GM19467 (cell line): Measurements from ENCODE around the gene FLG.
"Not testable (repeated sequence)": the region's sequence is repeated elsewhere in the genome, so short reads cannot be mapped to it uniquely, and the experiment has no call there.

Source experiments
- ATAC-seq: cut with Tn5 transposase; IDR thresholded peaks from one replicate; pipeline ENCODE4 v1.9.1; 2021; ENCODE audit warnings: mild to moderate bottlenecking, moderate library complexity; ENCODE audit not compliant: unreplicated experiment

The FLG gene

DNA sequence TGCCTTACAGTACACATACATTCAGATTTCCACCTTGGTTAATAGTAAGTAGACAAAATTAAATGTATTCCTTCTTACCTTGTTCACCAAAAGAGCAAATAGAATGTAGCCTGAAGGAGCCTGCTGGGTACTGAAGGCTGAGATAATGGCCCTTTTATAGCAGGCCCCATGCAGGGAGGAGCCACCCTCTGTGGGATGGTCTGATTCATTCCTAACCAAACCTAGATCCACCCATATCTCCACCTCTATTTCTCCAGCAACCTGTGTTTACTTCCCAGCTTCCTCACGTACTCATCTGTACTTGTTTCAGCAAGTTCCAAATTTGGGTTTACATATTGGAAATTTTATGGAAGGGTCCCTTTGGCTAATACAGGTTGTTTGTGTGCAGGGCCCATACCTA, at the start of gene FLG:
FLG (minus strand) TSS at position 129 of the 400 bp plus-strand sequence. CDS start 9,783 bp downstream, outside the sequence.
- ATAC-seq: no peak

- ATAC-seq: no peak
Measured at GRCh38 chr1:152374451-152374850, 49.4 kb upstream of the FLG start.

GRCh38 chr1:152372672-152373071, 47.6 kb upstream of the FLG start:
- no peak for ATAC-seq

- no peak for ATAC-seq
Measured at GRCh38 chr1:152367436-152367835, 42.4 kb upstream of the FLG start.

DNA sequence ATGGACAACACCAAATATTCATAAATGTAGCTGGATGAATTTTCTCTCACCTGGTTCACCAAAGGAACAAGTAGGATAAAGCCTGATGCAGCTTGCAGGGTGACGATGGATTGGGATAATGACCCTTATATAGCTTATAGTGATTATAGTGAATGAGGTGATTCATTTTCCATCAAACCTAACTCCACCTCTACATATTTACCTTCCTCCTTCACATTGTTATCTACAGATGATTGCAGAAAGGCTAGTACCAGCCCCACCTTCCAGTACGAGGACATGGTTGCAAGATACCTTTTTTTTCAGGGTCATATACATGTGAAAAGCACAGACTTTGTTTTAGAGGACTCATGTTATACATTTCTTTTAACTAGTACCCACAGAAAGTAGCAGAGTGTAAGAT, 34.9 kb upstream of the FLG start, which contains the start of gene FLG2:
FLG2 (minus strand) TSS at position 101 of the 400 bp plus-strand sequence. CDS start 1,122 bp downstream, outside the sequence.
- no peak for ATAC-seq

- ATAC-seq: no peak
Measured at GRCh38 chr1:152356736-152357135, 31.7 kb upstream of the FLG start.

GRCh38 chr1:152349611-152350010, 24.6 kb upstream of the FLG start:
- no peak for ATAC-seq

DNA sequence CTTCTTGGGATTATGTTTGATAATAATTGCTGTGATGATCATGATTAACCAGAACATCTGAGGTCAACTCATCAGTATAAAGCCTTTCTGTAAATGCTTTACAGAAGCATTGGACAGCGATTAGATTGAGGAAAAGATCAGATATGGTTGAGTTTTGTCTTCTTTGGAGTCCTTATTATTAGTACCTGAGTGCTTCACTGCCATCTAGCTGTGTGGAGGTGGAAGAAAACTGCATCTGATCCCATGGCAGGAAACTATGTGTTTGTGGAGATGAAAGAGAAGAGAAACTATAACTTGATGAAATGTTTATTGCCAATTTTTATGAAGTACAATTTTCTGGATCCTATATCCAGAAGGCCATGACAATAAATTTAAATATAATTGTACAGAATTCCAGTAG, 23.4 kb upstream of the FLG start:
- no peak for ATAC-seq

- ATAC-seq: no peak
Measured at GRCh38 chr1:152347116-152347728, 22.2 kb upstream of the FLG start.

DNA sequence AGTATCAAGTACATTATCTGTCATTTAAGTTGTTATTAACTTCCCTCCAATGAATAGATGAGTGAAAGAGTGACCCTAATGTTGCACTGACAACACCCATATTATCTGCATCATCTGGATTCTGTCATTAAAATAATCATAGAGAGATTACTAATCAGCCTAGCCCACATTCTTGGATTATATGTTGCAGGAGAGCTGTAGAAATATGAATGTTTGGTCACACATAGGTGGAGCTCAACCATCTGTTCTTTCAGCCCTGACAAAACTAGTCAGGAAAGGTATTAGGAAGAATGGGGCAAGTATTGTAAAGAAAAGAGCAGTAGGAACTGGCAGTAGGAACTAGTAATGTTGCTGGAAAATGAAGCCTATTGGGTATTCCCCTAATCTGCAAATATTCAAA, 19.4 kb upstream of the FLG start:
- no peak for ATAC-seq

DNA sequence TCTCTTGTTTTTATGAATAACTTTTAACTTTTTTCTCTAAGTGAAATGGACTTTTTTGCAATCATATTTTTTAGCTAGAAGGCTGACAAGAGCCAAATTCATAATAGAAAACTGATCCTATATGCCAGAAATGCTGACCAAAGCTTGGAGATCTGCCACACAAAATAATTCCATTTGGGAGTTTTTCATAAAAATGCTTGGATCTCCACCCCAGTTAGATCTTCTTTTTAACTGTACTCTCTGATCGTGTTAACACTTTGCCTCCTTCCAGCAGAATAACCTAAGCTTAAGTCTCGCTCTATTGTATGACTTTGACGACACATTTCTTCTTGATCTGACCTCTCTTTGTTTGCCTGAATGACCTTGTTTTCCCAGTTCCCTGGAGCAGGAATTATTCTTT, 18.0 kb upstream of the FLG start:
- no peak for ATAC-seq

- ATAC-seq: no peak
Measured at GRCh38 chr1:152335399-152335798, 10.4 kb upstream of the FLG start.

DNA sequence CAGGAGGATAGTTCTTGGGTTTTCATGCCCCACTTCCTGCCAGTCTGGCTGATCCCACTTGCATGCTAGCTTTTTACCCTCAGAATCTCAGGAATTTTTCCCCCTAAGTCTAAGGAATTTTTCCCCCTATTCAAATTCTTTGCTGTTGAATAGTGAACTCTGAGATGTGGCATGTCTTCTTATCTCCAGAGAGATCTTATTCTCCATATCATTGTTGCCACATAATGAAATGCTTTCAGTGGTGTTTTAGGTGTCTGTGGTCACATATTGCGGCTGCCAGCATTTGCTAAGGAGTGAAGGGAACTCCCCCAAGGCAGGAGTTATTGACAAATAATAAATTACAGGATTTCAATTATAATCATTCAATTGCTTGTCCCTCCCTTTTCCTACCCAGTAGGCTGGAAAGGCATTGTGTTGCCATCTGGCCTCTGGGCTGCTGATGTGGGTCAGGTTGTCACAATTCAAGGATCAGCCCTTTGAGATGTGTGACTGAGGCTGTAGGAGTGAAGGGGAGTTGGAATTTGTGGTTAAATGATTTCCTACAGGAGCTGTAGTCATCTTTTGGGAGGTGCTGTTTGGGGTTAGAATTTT, 3.9 kb upstream of the FLG start:
- no peak for ATAC-seq

DNA sequence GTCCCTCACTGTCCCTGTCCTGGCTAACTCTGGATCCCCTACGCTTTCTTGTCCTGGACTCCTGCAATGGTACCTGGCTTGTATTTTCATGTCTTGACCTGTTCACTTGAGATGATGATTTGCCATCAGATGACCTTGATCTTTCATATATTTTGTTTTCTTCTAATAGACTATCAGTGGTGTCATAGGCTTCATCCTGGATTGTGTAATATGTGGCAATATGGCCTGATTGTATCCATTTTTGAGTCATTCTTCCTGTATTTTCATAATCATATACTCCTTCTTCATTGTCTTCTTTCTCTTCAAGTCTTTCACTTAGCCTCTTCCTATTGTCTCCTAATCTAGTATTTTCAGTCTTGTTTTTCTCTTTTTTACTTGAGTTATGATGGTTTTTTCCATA, 11.1 kb downstream of the FLG start:
- no peak for ATAC-seq

DNA sequence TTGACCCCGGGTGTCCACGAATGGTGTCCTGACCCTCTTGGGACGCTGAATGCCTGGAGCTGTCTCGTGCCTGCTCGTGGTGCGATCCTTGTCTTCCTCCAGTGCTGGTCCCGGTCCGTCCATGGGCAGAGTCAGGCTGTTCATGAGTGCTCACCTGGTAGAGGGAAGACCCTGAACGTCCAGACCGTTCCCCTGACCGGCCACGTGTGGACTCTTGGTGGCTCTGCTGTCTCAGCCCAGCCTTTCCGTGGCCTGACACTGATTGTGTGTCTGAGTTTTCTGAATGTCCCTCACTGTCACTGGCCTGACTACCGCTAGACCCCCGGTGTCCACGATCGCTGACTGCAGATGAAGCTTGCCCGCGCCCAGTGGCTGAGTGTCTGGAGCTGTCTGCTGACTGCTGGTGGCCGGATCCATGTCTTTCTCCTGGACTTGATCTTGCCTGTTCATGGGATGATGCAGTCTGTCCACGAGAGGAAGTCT, 11.7 kb downstream of the FLG start:
- no peak for ATAC-seq

GRCh38 chr1:152312169-152312568, 12.9 kb downstream of the FLG start:
- ATAC-seq: not testable (repeated sequence)

GRCh38 chr1:152309955-152310354, 15.1 kb downstream of the FLG start:
- no peak for ATAC-seq

DNA sequence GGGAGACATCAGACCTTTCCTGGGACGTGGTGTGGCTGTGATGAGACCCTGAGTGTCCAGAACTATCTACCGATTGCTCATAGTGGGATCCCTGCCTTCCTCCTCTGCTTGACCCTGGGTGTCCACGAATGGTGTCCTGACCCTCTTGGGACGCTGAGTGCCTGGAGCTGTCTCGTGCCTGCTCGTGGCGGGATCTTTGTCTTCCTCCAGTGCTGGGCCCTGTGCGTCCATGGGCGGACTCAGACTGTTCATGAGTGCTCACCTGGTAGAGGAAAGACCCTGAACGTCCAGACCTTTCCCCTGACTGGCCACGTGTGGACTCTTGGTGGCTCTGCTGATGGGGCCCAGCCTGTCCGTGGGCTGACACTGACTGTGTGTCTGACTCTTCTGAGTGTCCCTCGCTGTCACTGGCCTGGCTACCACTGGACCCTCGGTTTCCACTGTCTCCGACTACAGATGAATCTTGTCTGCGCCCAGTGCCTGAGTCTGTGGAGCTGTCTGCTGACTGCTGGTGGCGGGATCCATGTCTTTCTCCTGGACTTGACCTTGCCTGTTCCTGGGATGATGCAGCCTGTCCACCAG, 15.6 kb downstream of the FLG start:
- not testable (repeated sequence) for ATAC-seq

- not testable (repeated sequence) for ATAC-seq
Measured at GRCh38 chr1:152308758-152309157, 16.3 kb downstream of the FLG start.

GRCh38 chr1:152307970-152308369, 17.1 kb downstream of the FLG start:
- not testable (repeated sequence) for ATAC-seq

DNA sequence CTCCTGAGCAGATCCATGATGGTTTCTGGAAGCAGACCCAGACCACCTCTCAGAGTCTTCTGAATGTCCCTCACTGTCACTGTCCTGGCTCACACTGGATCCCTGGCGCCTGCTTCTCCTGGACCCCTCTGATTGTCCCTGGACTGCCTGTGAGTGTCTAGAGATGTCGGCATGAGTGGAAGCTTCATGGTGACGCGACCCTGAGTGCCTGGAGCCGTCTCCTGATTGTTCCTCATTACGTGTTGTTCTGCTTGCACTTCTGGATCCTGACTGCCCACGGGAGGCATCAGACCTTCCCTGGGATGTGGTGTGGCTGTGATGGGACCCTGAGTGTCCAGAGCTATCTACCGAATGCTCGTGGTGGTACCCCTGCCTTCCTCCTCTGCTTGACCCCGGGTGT, 18.9 kb downstream of the FLG start:
- ATAC-seq: not testable (repeated sequence)

GRCh38 chr1:152304773-152305172, 20.3 kb downstream of the FLG start:
- not testable (repeated sequence) for ATAC-seq
